ENCODE measurements around the gene PRAF2.

The PRAF2 gene

GRCh38 chrX:49054073-49054762 lies 19.6 kb downstream of the PRAF2 start:
- Histone ChIP-seq H3K36me3 (ENCODE audit: low read length) (no peaks in the 10 kb centered on the region), H3K27ac (ENCODE audit: low read depth, low read length) (no peak overlapping the region), H3K27me3 (ENCODE audit: low read length) (no peaks in the 10 kb centered on the region), H3K4me2 (ENCODE audit: low read depth, low read length, poor library complexity, severe bottlenecking) (peak overlapping the region; percentile 62), H2AFZ (ENCODE audit: low read depth, low read length, severe bottlenecking) (peak overlapping the region; percentile 52), H3K79me2 (ENCODE audit: insufficient read depth, low read length) (no peaks in the 10 kb centered on the region), H3K9me2 (replicated peaks; ENCODE audit: insufficient read depth, low read length) (no peaks in the 10 kb centered on the region), H3K9me3 (ENCODE audit: insufficient read depth, low read length) (no peaks in the 10 kb centered on the region), H3K4me3 (ENCODE audit: insufficient read depth, low read length, poor library complexity, severe bottlenecking) (peak overlapping the region; percentile 52), H3K9ac (ENCODE audit: low read length) (peak overlapping the region; percentile 78), H4K20me1 (ENCODE audit: low read depth, low read length) (no peaks in the 10 kb centered on the region), H3F3A (ENCODE audit: insufficient read depth) (no peaks in the 10 kb centered on the region)
- no peak for TF ChIP-seq CTCF (IDR thresholded peaks at IDR 0.05; ENCODE audit: insufficient read depth, low read length, poor library complexity, severe bottlenecking)
- TF ChIP-seq EZH2phosphoT487 (conservative IDR thresholded peaks at IDR 0.05; ENCODE audit: low read length): no peak

GRCh38 chrX:49053223-49054072 lies 20.4 kb downstream of the PRAF2 start:
- Histone ChIP-seq H3K9ac (ENCODE audit: low read length) (peak overlapping the region; percentile 78), H3F3A (ENCODE audit: insufficient read depth) (no peaks in the 10 kb centered on the region), H3K4me3 (ENCODE audit: insufficient read depth, low read length, poor library complexity, severe bottlenecking) (peak overlapping the region; percentile 52), H3K9me3 (ENCODE audit: insufficient read depth, low read length) (no peaks in the 10 kb centered on the region), H3K36me3 (ENCODE audit: low read length) (no peaks in the 10 kb centered on the region), H4K20me1 (ENCODE audit: low read depth, low read length) (no peaks in the 10 kb centered on the region), H3K27me3 (ENCODE audit: low read length) (no peaks in the 10 kb centered on the region), H3K4me2 (ENCODE audit: low read depth, low read length, poor library complexity, severe bottlenecking) (peak overlapping the region; percentile 62), H2AFZ (ENCODE audit: low read depth, low read length, severe bottlenecking) (peak overlapping the region; percentile 52), H3K79me2 (ENCODE audit: insufficient read depth, low read length) (no peaks in the 10 kb centered on the region), H3K27ac (ENCODE audit: low read depth, low read length) (0 out of 2 replicates have a peak overlapping the region, but pooled peaks have one; percentile 37), H3K9me2 (replicated peaks; ENCODE audit: insufficient read depth, low read length) (no peaks in the 10 kb centered on the region)
- TF ChIP-seq CTCF (IDR thresholded peaks at IDR 0.05; ENCODE audit: insufficient read depth, low read length, poor library complexity, severe bottlenecking): no peak
- TF ChIP-seq EZH2phosphoT487 (conservative IDR thresholded peaks at IDR 0.05; ENCODE audit: low read length): no peak

GRCh38 chrX:49043987-49044281 lies 29.9 kb downstream of the PRAF2 start:
- Histone ChIP-seq H3K4me2 (ENCODE audit: low read depth, low read length, poor library complexity, severe bottlenecking) (peak overlapping the region; percentile 76), H3F3A (ENCODE audit: insufficient read depth) (no peaks in the 10 kb centered on the region), H3K27ac (ENCODE audit: low read depth, low read length) (no peak overlapping the region), H3K79me2 (ENCODE audit: insufficient read depth, low read length) (no peaks in the 10 kb centered on the region), H3K9me3 (ENCODE audit: insufficient read depth, low read length) (no peaks in the 10 kb centered on the region), H3K9ac (ENCODE audit: low read length) (peak overlapping the region; percentile 60), H4K20me1 (ENCODE audit: low read depth, low read length) (no peaks in the 10 kb centered on the region), H3K9me2 (replicated peaks; ENCODE audit: insufficient read depth, low read length) (no peaks in the 10 kb centered on the region), H3K4me3 (ENCODE audit: insufficient read depth, low read length, poor library complexity, severe bottlenecking) (no peak overlapping the region), H3K27me3 (ENCODE audit: low read length) (no peaks in the 10 kb centered on the region), H2AFZ (ENCODE audit: low read depth, low read length, severe bottlenecking) (peak overlapping the region; percentile 98), H3K36me3 (ENCODE audit: low read length) (no peaks in the 10 kb centered on the region)
- TF ChIP-seq EZH2phosphoT487 (conservative IDR thresholded peaks at IDR 0.05; ENCODE audit: low read length): no peak
- TF ChIP-seq CTCF (IDR thresholded peaks at IDR 0.05; ENCODE audit: insufficient read depth, low read length, poor library complexity, severe bottlenecking): no peak
